Measurements from ENCODE around the gene DENND1A. TPM values are rescaled to one million over a fixed set of nuclear protein-coding genes. Genes with fewer than 3 reads are reported as not detected.

DENND1A gene
- total and polyA plus RNA-seq, 2 donors from 2014 or later = 16.3 to 19.6 TPM

GRCh38 chr9:123425836-123426365 is 504.0 kb downstream of the DENND1A start:
- intact Hi-C loops (cut with DNase I) = no loop called here
- H3K4me3 ChIP-seq (ENCODE audit: low read length in 3 of 3) = no peak overlapping the region
- DNase-seq = peak in 1 of 5 donors; percentile 6
- no peak overlapping the region for H3K27ac ChIP-seq (ENCODE audit: low read depth in 2 of 2, low read length in 2 of 2)
- TF ChIP-seq CTCF (IDR thresholded peaks at IDR 0.05; ENCODE audit: borderline replicate concordance, extremely low read depth, insufficient read depth) = no peak
- peaks cover 0 to 2% (median 0%) of the 10 kb centered on the region in 3 donors for H3K4me1 ChIP-seq (ENCODE audit: control insufficient read depth in 2 of 3, insufficient read depth in 2 of 3, low read depth in 1 of 3, low read length in 3 of 3)
- no peaks in the 10 kb centered on the region for H3K27me3 ChIP-seq (ENCODE audit: control insufficient read depth, insufficient read depth, low read length)
- H3K9ac ChIP-seq (ENCODE audit: low read length in 3 of 3) = no peak overlapping the region
- FAIRE-seq = no peak
- H3K9me3 ChIP-seq (ENCODE audit: control insufficient read depth in 2 of 3, insufficient read depth in 1 of 3, low read length in 3 of 3) = peaks cover 0 to 6% (median 0%) of the 10 kb centered on the region in 3 donors
- peaks cover 0 to 5% (median 0%) of the 10 kb centered on the region in 3 donors for H3K36me3 ChIP-seq (ENCODE audit: control insufficient read depth in 2 of 3, insufficient read depth in 3 of 3, low read length in 3 of 3)

- TF ChIP-seq CTCF (IDR thresholded peaks at IDR 0.05; ENCODE audit: borderline replicate concordance, extremely low read depth, insufficient read depth) = no peak
- peaks cover 0 to 4% (median 0%) of the 10 kb centered on the region in 3 donors for H3K36me3 ChIP-seq (ENCODE audit: control insufficient read depth in 2 of 3, insufficient read depth in 3 of 3, low read length in 3 of 3)
- no peak for FAIRE-seq
- H3K4me3 ChIP-seq (ENCODE audit: low read length in 3 of 3) = no peak overlapping the region
- peaks cover 0 to 2% (median 0%) of the 10 kb centered on the region in 3 donors for H3K4me1 ChIP-seq (ENCODE audit: control insufficient read depth in 2 of 3, insufficient read depth in 2 of 3, low read depth in 1 of 3, low read length in 3 of 3)
- no peak overlapping the region for H3K27ac ChIP-seq (ENCODE audit: low read depth in 2 of 2, low read length in 2 of 2)
- no peaks in the 10 kb centered on the region for H3K27me3 ChIP-seq (ENCODE audit: control insufficient read depth, insufficient read depth, low read length)
- H3K9me3 ChIP-seq (ENCODE audit: control insufficient read depth in 2 of 3, insufficient read depth in 1 of 3, low read length in 3 of 3) = peaks cover 0 to 6% (median 0%) of the 10 kb centered on the region in 3 donors
- H3K9ac ChIP-seq (ENCODE audit: low read length in 3 of 3) = no peak overlapping the region
- intact Hi-C loops (cut with DNase I) = no loop called here
- DNase-seq = peak in 1 of 5 donors; percentile 14
Measured at GRCh38 chr9:123425261-123425821, 504.6 kb downstream of the DENND1A start.

- intact Hi-C loops (cut with DNase I) = no loop called here
Measured at GRCh38 chr9:123424552-123425225, 505.2 kb downstream of the DENND1A start.

More at GRCh38 chr9:123424552-123425225, 505.2 kb downstream of the DENND1A start:
- DNase-seq = peak in 1 of 5 donors; percentile 13
- peaks cover 0 to 2% (median 0%) of the 10 kb centered on the region in 3 donors for H3K4me1 ChIP-seq (ENCODE audit: control insufficient read depth in 2 of 3, insufficient read depth in 2 of 3, low read depth in 1 of 3, low read length in 3 of 3)
- TF ChIP-seq CTCF (IDR thresholded peaks at IDR 0.05; ENCODE audit: borderline replicate concordance, extremely low read depth, insufficient read depth) = no peak
- FAIRE-seq = no peak
- no peak overlapping the region for H3K4me3 ChIP-seq (ENCODE audit: low read length in 3 of 3)
- no peak overlapping the region for H3K9ac ChIP-seq (ENCODE audit: low read length in 3 of 3)
- H3K36me3 ChIP-seq (ENCODE audit: control insufficient read depth in 2 of 3, insufficient read depth in 3 of 3, low read length in 3 of 3) = peaks cover 2 to 4% (median 3%) of the 10 kb centered on the region in 3 donors
- H3K27me3 ChIP-seq (ENCODE audit: control insufficient read depth, insufficient read depth, low read length) = no peaks in the 10 kb centered on the region
- H3K9me3 ChIP-seq (ENCODE audit: control insufficient read depth in 2 of 3, insufficient read depth in 1 of 3, low read length in 3 of 3) = peaks cover 0 to 6% (median 0%) of the 10 kb centered on the region in 3 donors
- H3K27ac ChIP-seq (ENCODE audit: low read depth in 2 of 2, low read length in 2 of 2) = no peak overlapping the region

All from kidney (tissue), 14 donors.